Esophagus muscularis mucosa (tissue), 3 donors: ENCODE results near the gene FUT8.

ENCODE experiments used
- CTCF ChIP-seq, 3 experiments: fragments of 200-600 bp in 2 of 3; fragments of 450-650 bp in 1 of 3; sonication (generic) in 2 of 3; IDR thresholded peaks; one replicate each; pipeline ENCODE4 v1.5.1; 2017 to 2019; ENCODE audit warnings: antibody characterized with exemption in 3 of 3, mild to moderate bottlenecking in 2 of 3, moderate library complexity in 1 of 3
- POLR2A ChIP-seq: fragments of 450-650 bp; IDR thresholded peaks from one replicate; pipeline ENCODE4 v1.6.1; 2017; ENCODE audit warnings: antibody characterized with exemption, moderate library complexity, mild to moderate bottlenecking, low read depth
- POLR2AphosphoS5 ChIP-seq, 2 donors: sonication (generic); formaldehyde crosslinking; IDR thresholded peaks; one replicate each; pipeline ENCODE4 v1.6.1; 2017; ENCODE audit warnings: antibody characterized with exemption in 2 of 2

- no peak for TF ChIP-seq POLR2A
- TF ChIP-seq CTCF (IDR thresholded peaks at IDR 0.05): no peak
- no peak for TF ChIP-seq POLR2AphosphoS5 (IDR thresholded peaks at IDR 0.05)
Observed at GRCh38 chr14:65433646-65434045, 21.1 kb downstream of the FUT8 start.
